DMS53 treated with DMSO at 0.1 percent for 48 hours (cell line): Measurements from ENCODE around the gene YIPF3.
"Not testable (repeated sequence)": the region's sequence is repeated elsewhere in the genome, so short reads cannot be mapped to it uniquely, and the experiment has no call there.

Experiments used
- DNase-seq: peaks from one replicate; lab custom pipeline; 2025; ENCODE audit not compliant: unreplicated experiment; lab: John Stamatoyannopoulos, UW

The YIPF3 gene

DNA sequence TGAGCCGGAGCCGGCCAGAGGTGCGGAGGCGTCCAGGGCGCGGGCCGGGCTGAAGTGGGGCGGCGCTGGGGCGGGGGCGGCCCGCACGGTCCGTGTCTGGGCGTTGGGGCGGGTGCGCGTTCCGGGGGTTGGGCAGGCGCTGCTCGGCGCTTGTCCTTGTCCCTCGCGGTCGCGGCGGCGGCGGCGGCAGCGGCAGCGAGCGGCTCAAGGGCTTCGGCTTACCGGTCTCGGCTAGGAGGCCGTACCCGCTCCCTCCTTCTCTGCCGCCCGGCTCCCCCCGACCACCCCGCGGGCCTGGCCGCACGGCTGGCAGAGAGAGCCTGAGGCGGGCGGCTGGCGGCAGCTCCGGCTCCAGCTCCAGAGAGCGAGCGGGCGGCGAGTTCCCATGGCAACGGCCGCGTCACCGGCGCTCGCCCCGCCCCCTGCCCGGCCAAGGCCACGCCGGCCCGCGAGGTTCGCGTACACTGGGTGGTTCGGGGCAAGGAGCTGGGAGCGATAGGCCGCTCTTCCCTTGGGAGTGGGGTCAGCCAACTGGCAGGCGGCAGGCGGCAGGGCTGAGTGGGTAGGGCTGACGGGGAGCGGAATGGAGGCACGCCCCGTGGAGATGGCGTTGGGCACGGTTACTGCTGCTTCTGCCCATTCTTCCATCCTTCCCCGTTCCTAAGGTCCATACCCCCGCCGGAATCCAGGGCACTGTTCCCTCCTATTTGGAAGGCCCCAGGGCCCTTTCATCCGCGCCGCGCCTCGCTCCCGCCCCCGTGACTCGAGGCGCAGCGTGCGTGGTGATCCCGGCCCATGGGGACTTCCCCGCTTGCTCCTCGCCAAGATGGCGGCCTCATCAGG is 6.5 kb downstream of the YIPF3 start, which contains the start of gene LRRC73:
LRRC73 (minus strand) TSS at position 363 of the 843 bp plus-strand sequence. CDS start 561 bp downstream, outside the sequence.
- DNase-seq: peak; percentile 57

DNA sequence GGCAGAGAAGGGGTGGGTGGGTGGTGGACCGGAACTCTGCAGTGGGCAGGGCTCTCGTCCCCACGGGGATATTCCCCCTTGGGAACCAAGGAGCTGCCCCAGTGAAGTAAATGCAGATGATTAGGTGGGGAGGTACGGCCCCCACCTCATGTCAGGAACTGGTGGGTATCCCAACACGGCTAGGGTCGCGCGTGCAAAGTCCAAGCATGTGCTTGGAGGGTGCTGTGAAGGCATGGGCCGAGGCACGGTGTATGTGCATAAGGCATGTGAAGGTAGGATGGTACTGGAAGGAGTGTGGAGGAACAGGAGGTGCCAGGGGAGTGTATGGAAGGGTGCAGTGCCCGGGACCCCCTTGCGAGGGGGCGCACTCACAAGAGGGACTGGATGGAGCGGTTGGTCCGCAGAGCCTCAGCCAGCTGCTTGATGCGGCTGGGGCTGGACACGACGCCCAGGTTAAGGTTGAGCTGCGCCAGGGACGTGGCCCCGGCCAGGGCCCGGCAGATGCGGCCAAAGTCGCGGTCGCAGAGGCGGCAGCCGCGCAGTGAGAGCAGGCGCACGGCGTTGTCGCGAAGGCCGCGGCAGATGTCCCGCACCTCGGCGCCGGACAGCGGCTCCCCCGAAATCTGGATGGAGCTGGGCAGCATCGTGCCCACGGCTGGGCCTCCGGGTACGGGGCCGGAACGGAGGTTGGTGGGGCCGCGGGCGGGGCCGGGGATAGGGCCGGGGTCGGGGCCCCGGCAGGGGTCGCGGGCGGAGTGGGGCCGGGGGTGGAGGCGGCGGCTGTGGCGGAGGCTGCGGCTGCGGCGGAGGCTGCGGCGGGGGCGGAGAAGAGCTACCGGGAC is 7.4 kb downstream of the YIPF3 start:
- DNase-seq: no peak

DNA sequence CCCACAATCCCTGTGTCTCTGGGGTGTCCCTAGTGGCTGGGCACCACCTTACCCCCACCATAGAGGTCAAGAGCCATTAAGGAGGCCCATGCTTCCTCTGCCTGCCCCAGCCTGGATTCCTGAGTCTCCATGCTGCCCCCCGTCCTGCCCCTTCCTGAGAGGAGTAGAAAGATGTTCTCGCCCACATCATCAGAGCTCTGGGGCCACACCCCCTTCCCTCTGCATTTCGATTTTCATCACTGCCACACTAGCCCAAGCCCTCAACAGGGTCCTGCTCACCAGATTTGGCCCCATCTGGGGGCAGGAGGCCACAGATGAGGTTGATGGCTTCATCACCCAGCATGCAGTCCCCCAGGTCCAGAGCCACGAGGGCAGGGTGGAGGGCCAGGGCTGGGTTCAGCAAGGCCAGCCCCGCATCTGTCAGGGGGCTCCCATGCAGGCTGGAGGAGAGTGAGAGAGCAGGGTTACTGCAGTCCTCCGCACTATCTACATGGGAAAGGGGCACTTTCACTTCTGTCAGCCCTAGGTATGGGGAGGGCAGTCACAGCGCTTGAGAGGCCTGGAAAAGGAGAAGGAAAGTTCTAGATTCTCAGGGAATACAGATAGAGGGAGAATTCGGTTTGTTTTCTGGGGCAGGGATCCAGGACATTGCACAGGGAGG is 8.1 kb downstream of the YIPF3 start:
- no peak for DNase-seq

DNA sequence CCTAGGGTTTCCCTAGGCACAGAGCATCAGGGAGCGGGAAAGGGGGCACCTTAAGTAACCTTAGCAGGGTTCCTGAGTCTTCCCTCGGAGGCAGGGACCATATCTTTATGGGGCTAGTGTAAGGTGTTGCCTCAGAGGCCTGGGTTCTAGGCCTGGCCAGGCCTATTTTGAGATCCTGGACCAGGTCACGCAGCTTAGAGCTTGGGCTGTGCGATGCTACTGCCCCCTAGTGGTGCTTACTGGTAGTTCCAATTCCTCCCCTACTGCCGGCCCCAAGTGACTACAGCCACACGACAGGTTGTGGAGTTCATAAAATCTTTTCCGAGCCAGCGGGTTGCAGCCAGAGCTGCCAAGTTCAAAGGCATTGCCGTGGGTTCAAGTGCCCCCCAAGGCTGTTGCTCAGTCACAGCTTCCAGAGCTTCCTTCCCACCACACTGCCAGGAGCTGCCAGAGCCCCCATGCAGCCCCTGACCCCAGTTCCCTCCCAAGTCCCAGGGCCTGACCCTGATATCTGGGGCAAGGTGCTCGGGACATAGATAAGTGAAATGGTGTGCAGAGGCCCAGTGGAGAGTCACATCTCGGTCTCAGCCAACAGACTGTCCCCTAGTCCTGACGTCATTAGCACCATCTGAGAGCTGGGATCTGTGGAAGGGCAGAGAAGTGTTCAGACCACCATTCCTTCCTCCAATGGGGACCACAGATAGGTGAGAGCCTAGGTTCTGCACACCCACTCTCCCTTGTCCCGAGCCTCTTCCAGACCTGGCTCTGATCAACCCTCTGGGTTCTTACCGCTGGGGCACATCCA is 9.9 kb downstream of the YIPF3 start:
- DNase-seq: peak; percentile 65

DNA sequence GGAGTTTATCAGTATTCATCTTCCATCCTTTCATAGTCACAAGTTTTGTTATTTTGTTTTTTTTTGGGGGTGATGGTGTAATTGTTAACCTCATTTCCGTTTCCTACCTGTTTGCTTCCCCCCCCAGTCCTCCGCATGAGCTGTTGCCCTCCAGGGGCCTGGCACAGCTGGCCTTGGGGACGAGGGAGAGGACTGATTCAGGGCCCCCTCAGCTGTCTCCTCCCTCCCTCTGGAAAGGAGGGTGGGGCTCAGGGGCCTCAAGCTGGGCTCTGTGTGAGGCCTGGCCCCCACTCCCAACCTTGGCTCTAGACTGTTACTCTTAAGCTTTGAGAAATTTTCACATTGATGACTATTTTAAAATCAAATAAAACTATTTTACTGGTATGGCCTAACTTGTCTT is 10.6 kb downstream of the YIPF3 start:
- no peak for DNase-seq

DNA sequence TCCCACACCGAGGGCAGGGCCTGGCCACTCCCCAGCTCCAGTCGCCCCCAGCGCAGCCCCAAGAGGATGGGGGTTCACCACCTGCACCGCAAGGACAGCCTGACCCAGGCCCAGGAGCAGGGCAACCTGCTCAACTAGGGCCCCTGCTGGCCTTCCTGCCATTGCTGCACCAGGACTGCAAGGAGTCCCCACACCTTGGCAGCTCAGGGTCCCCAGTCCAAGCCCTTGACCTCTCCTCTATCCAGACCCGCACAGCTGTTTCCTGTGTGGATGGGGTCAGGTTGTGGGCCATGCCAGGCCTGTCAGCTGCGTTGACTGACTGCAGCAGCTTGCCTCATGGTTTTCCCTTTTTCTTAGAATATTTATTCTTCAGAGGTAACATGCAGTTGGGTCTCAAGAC is 11.0 kb downstream of the YIPF3 start:
- no peak for DNase-seq

DNA sequence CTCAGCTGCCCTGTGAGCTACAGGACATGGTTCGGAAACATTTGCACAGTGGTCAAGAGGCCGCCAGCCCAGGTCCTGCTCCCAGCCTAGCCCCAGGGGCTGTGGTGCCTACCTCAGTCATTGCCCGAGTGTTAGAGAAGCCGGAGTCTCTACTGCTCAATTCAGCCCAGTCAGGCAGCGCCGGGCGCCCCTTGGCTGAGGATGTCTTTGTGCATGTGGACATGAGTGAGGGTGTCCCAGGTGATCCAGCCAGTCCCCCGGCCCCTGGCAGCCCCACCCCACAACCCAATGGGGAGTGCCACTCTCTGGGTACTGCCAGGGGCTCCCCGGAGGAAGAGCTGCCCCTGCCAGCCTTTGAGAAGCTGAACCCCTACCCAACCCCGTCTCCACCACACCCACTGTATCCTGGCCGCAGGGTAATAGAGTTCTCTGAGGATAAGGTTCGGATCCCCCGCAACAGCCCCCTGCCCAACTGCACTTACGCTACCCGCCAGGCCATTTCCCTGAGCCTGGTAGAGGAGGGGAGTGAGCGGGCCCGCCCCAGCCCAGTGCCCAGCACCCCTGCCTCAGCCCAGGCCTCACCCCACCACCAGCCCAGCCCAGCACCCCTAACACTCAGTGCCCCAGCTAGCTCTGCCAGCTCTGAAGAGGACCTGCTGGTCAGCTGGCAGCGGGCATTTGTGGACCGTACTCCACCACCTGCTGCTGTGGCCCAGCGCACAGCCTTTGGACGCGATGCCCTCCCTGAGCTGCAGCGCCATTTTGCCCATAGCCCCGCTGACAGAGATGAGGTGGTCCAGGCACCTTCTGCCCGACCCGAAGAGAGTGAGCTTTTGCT is 11.8 kb downstream of the YIPF3 start:
- DNase-seq: no peak

DNA sequence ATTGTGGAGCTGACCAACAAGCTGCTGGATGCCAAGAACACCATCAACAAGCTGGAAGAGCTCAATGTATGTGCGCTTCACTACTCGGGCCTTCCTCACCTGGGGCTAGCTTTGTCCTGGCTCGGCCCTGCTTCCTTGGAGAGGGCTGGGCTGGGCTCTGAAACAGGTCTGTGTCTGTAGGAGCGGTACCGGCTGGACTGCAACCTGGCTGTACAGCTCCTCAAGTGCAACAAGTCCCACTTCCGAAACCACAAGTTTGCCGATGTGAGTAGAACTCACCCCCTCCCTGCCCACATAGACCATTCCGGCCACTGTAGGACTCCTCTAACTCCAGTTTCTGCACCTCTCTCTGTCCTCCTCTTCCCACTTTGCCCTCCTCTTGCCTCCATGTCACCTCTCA is 13.3 kb downstream of the YIPF3 start:
- DNase-seq: no peak

DNA sequence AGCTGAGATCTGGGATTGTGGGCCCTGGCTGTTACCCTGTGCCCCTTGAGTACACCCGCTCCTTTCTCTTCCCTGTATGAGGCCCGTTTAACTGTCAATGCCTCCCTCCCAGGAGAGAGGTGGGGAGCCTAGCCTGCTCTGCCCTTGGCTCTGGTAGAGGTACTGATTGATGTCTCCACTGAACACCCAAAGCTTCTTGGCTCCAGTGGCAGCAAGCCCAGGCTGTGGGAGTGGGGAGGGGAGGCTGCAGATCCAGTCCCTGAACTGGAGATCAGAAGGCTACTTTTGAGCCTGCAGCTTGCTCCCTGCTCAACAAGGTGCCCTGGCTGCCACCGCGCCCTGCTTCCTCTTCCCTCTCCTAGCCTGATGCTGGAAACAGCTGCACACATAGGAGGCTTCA is 14.1 kb downstream of the YIPF3 start:
- DNase-seq: no peak

DNA sequence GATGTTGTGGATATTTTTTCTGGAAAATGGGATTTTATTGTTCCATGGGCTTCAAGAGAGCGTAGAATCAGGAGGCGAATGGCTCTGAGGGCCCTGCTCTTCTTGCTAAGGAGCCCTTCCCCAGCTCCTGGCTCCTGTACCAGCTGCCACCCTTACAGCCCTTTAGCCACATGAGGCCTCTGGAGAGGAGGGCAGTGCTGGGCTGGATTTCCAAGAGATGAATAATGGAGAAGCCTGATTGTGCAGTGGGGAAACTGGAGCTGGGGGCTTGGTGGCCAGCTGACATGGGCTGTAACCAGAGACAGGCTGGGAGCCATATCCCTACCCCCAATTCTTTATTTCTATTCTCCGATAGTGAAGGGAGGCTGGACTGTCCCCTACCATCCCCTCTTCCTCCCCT is 15.8 kb downstream of the YIPF3 start:
- no peak for DNase-seq

DNA sequence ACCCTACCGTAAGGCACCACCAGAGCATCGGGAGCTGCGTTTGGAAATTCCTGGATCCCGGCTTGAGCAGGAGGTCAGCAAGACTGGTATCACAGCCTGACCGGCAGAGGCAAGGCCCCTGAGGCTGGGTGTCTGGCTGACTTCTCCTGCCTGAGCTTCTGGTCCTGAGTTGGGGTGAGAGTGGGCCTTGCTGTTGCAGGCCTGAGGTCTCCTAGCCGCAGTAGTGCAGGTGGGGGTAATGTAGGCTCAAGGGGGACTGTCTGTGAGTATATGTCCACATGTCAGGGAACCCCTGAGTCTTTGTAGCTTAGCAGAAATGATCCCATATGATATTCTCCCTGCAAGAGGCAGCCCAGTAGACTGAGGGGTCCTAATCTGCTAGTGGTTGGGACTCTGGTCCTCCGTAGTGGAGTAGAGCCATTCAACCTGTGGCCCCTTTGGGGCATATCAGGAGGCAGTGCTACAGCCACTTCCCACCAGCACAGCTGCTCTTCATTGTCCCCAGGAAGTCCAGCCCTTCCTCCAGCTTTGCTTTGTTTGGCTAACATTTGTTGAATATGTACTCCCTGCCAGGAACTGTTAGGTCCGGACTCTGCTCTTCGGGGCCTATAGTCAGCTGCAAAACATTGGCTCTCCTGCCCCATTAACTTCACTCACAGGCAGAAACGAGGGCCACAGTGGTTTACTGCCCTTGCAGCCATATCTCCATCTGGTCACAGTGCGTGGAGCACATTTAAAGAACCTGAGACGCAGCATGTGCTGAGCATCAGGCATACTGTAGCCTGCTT is 17.5 kb downstream of the YIPF3 start:
- DNase-seq: no peak

DNA sequence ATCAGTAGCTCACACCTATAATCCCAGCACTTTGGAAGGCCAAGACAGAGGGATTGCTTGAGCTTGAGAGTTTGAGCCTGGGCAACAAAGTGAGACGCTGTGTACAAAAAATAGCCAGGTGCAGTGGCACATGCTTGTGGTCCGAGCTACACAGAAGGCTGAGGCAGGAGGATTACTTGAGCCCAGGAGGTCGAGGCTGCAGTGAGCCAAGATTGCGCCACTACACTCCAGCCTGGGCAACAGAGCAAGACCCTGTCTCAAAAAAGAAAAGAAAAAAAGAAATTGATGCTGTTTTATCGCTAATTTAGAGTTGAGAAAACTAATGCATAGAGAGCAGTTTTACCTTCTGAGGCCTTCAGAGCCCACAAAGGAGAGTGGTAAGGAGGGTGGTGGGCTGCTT is 18.4 kb downstream of the YIPF3 start:
- DNase-seq: not testable (repeated sequence)

DNA sequence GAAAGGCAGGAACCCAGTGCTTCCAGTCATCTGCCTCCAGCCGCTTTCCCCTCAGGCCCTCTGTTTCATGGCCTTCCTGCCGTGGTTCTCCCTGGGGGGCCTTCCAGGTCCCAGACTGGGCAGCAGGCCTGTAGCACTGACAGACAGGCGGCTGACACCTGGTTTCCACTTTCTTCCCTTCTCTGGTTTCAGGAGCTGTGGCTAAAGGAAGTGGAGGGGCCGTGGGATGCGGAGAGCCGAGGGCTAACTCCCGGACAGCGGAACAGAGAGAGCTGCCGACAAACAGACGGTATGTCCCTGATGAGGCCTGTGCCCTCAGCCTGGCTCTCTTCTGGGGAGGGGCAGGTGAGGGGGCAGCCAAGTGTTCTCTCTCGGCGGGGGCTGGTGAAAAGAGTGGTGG is 19.0 kb downstream of the YIPF3 start:
- DNase-seq: no peak

DNA sequence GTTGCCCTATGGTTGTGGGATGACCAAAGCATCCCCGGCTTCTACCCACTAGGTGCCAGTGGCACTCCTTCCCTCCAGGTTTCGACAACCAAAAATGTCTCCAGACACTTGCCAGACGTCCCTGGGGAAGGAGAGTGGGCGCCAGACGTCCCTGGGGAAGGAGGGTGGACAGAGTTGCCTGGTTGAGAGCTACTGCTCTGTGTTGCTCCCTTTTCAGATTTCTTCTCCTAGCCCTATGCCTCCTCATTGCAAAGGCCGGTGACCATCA is 19.7 kb downstream of the YIPF3 start:
- no peak for DNase-seq

DNA sequence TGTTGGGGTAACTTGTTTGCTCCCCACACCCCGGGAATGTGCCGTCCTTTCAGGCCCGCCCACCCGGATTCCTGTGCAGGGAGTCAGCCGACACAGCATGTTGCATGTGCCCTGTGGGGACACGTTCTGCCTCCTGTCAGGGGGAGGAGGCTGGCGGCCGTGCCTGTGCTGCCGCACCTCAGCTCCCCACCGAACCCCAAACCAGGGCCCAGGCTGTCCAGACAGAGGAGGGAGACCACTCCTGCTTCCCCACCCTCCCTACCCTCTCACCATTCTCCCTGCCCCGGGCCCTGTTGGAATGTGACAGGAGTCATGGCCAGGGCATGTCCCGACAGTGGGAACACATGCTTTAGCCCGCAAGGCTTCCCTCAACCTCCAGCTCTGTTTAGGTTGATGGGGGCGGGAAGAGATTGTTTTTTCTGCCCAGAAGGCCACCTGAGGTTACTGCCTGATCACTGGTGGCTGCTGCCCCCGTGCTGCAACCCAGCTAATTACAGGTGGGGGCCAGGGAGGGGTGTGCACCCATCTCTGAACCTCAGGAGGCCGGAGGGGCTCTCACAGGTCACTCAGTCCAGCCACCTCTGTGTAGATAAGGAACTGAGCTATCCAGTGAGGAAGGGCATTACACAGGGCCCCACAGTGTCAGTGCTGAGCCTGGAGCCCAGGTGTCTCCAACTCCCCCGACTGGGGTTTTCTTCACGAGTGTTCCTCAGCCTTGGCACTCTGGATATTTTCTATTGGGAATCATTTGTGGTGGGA is 20.2 kb downstream of the YIPF3 start:
- DNase-seq: no peak

DNA sequence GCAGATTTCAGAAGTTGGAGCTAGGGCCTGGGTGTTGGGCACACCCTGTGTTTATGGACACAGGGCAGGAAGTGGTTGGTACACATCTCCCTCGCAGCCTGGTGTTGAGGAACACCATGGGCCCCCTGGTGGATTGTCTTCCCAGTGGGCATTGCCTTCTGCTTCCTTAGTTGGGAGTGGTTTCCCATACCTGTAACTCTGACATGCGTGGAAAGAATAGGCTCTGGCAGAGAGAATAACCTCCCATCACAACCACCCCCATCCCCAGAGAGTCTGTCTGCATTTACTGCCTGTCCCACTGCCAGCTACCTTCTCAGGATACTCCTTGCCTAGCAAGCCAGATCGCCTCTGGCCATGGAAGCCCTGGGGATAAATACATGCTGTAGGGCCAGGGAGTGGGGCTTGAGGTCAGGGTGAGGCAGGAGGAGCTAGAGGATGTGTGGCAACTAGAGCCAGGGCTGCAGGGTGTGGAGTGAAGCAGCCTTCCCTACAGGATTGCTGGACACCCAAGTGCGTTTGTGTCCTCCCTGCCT is 21.3 kb downstream of the YIPF3 start:
- DNase-seq: no peak

DNA sequence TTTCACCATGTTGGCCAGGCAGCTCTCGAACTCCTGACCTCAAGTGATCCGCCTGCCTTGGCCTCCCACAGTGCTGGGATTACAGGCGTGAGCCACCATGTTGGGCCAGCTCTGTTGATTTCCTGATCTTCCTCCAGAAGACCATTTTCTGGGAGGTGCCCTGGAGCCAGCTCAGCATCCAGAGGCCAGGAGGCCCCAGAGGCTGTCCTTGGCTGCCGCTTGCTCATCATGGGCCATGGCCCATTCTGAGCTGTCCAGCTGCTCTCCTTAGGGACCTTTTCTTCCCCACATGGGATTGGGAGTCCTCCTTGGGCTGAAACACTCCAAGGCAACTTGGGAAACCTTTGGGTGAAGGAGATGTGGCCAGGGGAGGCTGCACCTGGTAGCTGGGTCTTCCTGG is 22.0 kb downstream of the YIPF3 start:
- DNase-seq: no peak

DNA sequence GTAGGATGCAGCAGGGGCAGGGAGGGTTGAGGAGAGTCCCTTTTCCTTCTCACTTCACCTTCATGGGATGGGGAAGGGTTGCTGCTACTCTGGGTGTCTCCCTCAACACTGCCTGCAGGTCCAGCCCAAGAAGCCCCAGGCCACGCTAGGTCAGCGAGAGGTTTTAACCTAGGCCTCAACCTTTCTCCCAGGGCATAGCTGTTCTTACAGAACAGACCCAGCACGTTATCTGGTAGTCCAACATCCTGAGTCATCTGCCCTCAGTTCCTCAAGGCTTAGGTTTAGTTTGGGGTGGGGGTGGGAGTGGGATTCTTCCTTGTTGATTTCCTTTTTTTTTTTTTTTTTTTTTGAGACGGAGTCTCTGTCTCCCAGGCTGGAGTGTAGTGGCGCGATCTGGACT is 22.4 kb downstream of the YIPF3 start:
- no peak for DNase-seq
